Chondrocyte (in vitro differentiated cells): ENCODE measurements around the gene PPP1R3D. TPM values are rescaled to one million over a fixed set of nuclear protein-coding genes. Genes with fewer than 3 reads are reported as not detected.
A peak's percentile ranks its signal among the peaks of the same experiment; 100 is the strongest.

Experiments used
- DNase-seq: peaks from one replicate; pipeline ENCODE4 v3.0.0; 2021; ENCODE audit warnings: mixed read lengths, low spot score
- H3K27ac Mint-ChIP-seq: one replicate; pipeline ENCODE4 v1.8.0; 2021; ENCODE audit warnings: mild to moderate bottlenecking, moderate library complexity, mixed read lengths; ENCODE audit not compliant: unreplicated experiment
- H3K27me3 Mint-ChIP-seq: 2 replicates; pipeline ENCODE4 v1.8.0; 2021; ENCODE audit warnings: low read depth, mixed read lengths
- H3K36me3 Mint-ChIP-seq: 2 replicates; pipeline ENCODE4 v1.8.0; 2021; ENCODE audit warnings: low read depth, mixed read lengths
- H3K4me1 Mint-ChIP-seq: 2 replicates; pipeline ENCODE4 v1.8.0; 2021; ENCODE audit warnings: low read depth, mild to moderate bottlenecking, mixed read lengths
- H3K4me3 Mint-ChIP-seq: one replicate; pipeline ENCODE4 v1.8.0; 2021; ENCODE audit warnings: mild to moderate bottlenecking, moderate library complexity, mixed read lengths; ENCODE audit not compliant: unreplicated experiment
- H3K9me3 Mint-ChIP-seq: 2 replicates; pipeline ENCODE4 v1.8.0; 2021; ENCODE audit warnings: low read depth, mixed read lengths
- total RNA-seq: library from RNA; stranded (reverse); gene quantifications from 3 replicates; pipeline ENCODE4 v1.2.1, GENCODE V29; 2021
- TF ChIP-seq, protein P1 (sequence below): fragments of 200-600 bp; sonication (generic); IDR thresholded peaks from 2 replicates; pipeline ENCODE4 v1.5.0; 2021; ENCODE audit warnings: antibody characterized with exemption, mild to moderate bottlenecking, moderate library complexity

PPP1R3D gene
- total RNA-seq, 1 donor from 2014 or later, result 5.8 TPM

DNA sequence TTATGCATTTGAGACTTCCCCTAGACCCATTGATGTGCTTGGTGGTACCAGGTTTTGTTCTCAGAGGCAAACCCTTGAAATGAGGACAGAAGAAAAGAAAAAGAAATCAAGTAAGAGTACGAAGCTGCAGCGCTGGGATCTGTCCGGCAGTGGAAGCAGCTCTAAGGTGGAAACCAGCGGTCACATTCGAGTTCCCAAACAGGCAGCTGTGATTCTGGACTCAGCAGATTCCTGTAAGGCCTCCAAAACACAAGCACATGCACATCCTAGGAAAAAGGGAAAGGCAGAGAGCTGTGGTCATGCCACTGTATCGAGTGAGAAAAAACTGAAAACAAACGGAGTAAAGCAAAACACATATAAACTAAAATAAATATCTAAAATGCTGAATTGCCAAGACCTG lies 4.6 kb upstream of the PPP1R3D start:
- Mint-ChIP-seq H3K36me3 (peaks cover 6% of the 10 kb centered on the region), H3K9me3 (no peaks in the 10 kb centered on the region), H3K4me3 (no peak overlapping the region), H3K27me3 (no peaks in the 10 kb centered on the region), H3K27ac (peak overlapping the region; percentile 45), H3K4me1 (peaks cover 46% of the 10 kb centered on the region)
- DNase-seq, result no peak
- TF ChIP-seq, protein P1, sequence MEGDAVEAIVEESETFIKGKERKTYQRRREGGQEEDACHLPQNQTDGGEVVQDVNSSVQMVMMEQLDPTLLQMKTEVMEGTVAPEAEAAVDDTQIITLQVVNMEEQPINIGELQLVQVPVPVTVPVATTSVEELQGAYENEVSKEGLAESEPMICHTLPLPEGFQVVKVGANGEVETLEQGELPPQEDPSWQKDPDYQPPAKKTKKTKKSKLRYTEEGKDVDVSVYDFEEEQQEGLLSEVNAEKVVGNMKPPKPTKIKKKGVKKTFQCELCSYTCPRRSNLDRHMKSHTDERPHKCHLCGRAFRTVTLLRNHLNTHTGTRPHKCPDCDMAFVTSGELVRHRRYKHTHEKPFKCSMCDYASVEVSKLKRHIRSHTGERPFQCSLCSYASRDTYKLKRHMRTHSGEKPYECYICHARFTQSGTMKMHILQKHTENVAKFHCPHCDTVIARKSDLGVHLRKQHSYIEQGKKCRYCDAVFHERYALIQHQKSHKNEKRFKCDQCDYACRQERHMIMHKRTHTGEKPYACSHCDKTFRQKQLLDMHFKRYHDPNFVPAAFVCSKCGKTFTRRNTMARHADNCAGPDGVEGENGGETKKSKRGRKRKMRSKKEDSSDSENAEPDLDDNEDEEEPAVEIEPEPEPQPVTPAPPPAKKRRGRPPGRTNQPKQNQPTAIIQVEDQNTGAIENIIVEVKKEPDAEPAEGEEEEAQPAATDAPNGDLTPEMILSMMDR, result no peak

GRCh38 chr20:59942245-59942644 lies 2.1 kb upstream of the PPP1R3D start:
- Mint-ChIP-seq H3K27ac (no peak overlapping the region), H3K4me1 (peaks cover 55% of the 10 kb centered on the region), H3K9me3 (no peaks in the 10 kb centered on the region), H3K4me3 (no peak overlapping the region), H3K27me3 (no peaks in the 10 kb centered on the region), H3K36me3 (peaks cover 6% of the 10 kb centered on the region)
- DNase-seq, result no peak
- TF ChIP-seq, protein P1, result no peak

DNA sequence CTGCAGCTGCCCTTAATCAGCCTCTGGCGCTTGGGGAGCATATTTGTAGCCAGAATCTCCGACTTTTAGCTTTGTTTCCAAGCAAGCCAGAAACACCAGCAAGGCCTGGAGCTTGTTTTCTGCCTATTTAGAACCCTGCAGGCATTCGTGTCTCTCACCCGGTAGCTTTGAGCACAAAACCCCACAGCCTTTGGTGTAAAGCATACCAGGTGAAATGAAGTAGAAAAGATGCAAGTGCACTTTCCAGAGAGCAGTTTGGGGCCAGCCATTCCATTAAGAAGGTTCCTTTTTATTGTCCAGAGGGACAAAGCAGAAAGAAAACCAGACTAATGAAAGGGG lies 820 bp upstream of the PPP1R3D start:
- H3K4me1 Mint-ChIP-seq, result peaks cover 51% of the 10 kb centered on the region
- no peaks in the 10 kb centered on the region for H3K9me3 Mint-ChIP-seq
- TF ChIP-seq, protein P1, result no peak
- no peak for DNase-seq
- no peaks in the 10 kb centered on the region for H3K27me3 Mint-ChIP-seq
- peak overlapping the region; percentile 97 for H3K27ac Mint-ChIP-seq
- peaks cover 6% of the 10 kb centered on the region for H3K36me3 Mint-ChIP-seq
- H3K4me3 Mint-ChIP-seq, result peak overlapping the region; percentile 86

DNA sequence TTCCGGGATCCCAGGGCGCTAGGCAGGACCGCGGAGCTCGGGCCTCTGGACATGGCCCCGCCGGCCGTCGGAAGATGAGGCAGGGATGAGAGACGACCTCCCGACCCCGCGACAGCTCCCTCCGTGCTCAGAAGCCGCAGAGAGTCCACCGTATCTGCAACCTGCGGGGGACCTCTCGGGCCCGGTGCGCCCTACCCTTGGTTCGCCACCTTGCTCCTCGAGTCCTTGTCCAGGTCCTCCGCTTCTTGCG lies 301 bp downstream of the PPP1R3D start:
- TF ChIP-seq, protein P1, result no peak
- DNase-seq, result peak; percentile 90
- Mint-ChIP-seq H3K9me3 (no peaks in the 10 kb centered on the region), H3K4me3 (peak overlapping the region; percentile 87), H3K27me3 (no peaks in the 10 kb centered on the region), H3K36me3 (peaks cover 5% of the 10 kb centered on the region), H3K27ac (peak overlapping the region; percentile 94), H3K4me1 (peaks cover 40% of the 10 kb centered on the region)

- Mint-ChIP-seq H3K27ac (no peak overlapping the region), H3K27me3 (no peaks in the 10 kb centered on the region), H3K4me1 (peaks cover 36% of the 10 kb centered on the region), H3K36me3 (peaks cover 2% of the 10 kb centered on the region), H3K9me3 (no peaks in the 10 kb centered on the region), H3K4me3 (peak overlapping the region; percentile 87)
- TF ChIP-seq, protein P1, result no peak
- DNase-seq, result peak; percentile 85
Observed at GRCh38 chr20:59939052-59939878, 840 bp downstream of the PPP1R3D start.
